ENCODE results near the gene ODF2L.

GRCh38 chr1:86419277-86419903 lies 23.3 kb upstream of the ODF2L start:
- TF ChIP-seq CTCF (IDR thresholded peaks at IDR 0.05 in 2 of 3, conservative IDR thresholded peaks at IDR 0.05 in 1 of 3; ENCODE audit: insufficient read depth in 2 of 3, low read depth in 1 of 3, low read length in 3 of 3) (peak; percentile 69 to 87 (median 86)), E2F6 (IDR thresholded peaks at IDR 0.05; ENCODE audit: borderline replicate concordance in 1 of 2, extremely low read depth in 1 of 2, insufficient read depth in 1 of 2, insufficient read length in 1 of 2, low read depth in 1 of 2, low read length in 1 of 2, poor library complexity in 1 of 2, severe bottlenecking in 1 of 2) (no peak), CEBPB (tag; IDR thresholded peaks at IDR 0.05) (no peak), HIVEP1 (CRISPR knock-in tag; IDR thresholded peaks at IDR 0.05) (no peak), ZBTB11 (CRISPR knock-in tag; IDR thresholded peaks at IDR 0.05) (no peak), NFXL1 (CRISPR knock-in tag; IDR thresholded peaks at IDR 0.05) (no peak), TEAD2 (tag; IDR thresholded peaks at IDR 0.05) (no peak)
